Vagina (tissue), 2 donors: Measurements from ENCODE around the gene PTPN3. TPM values are rescaled to one million over a fixed set of nuclear protein-coding genes. Genes with fewer than 3 reads are reported as not detected.

Source experiments
- DNase-seq, 2 donors: peaks; one replicate each; pipeline ENCODE4 v3.0.0-alpha.2; 2017; ENCODE audit errors: extremely low spot score in 2 of 2
- H3K27ac ChIP-seq: fragments of 200-600 bp; sonication (generic); one replicate; pipeline ENCODE4 v1.5.1; 2019
- H3K27me3 ChIP-seq: fragments of 200-600 bp; sonication (generic); one replicate; pipeline ENCODE4 v1.5.1; 2019
- H3K36me3 ChIP-seq, 2 donors: fragments of 200-600 bp; sonication (generic); one replicate each; pipeline ENCODE4 v1.5.1; 2017 to 2019
- H3K4me1 ChIP-seq: fragments of 200-600 bp; sonication (generic); one replicate; pipeline ENCODE4 v1.5.1; 2019
- H3K4me3 ChIP-seq, 2 donors: fragments of 200-600 bp; sonication (generic); 1 replicate in 1 of 2; 2 replicates in 1 of 2; pipeline ENCODE4 v1.5.1; 2016 to 2019
- H3K9me3 ChIP-seq: fragments of 200-600 bp; sonication (generic); one replicate; pipeline ENCODE4 v1.5.1; 2019
- POLR2A ChIP-seq, 2 donors: fragments of 450-650 bp; IDR thresholded peaks; one replicate each; pipeline ENCODE4 v1.6.1; 2017; ENCODE audit warnings: antibody characterized with exemption in 2 of 2, mild to moderate bottlenecking in 2 of 2, moderate library complexity in 2 of 2
- POLR2AphosphoS5 ChIP-seq, 2 donors: sonication (generic); formaldehyde crosslinking; IDR thresholded peaks; one replicate each; pipeline ENCODE4 v1.9.0; 2017; ENCODE audit warnings: antibody characterized with exemption in 2 of 2, mild to moderate bottlenecking in 2 of 2, low read depth in 1 of 2; ENCODE audit not compliant: insufficient read depth in 1 of 2
- intact Hi-C: fragments of 100-400 bp; cut with DNase I; formaldehyde crosslinking; loops from one replicate; pipeline ENCODE4 v1.15.1; 2023
- total RNA-seq: library from RNA; depleted of rRNA; stranded (reverse); fragments of >200 nt; gene quantifications from one replicate; pipeline ENCODE4 v1.2.3, GENCODE V29; 2016
- TF ChIP-seq, protein P1 (sequence below), 3 experiments: fragments of 450-650 bp in 2 of 3; fragments of 200-600 bp in 1 of 3; sonication (generic) in 1 of 3; IDR thresholded peaks; one replicate each; pipeline ENCODE4 v1.5.1; 2017 to 2019; ENCODE audit warnings: antibody characterized with exemption in 3 of 3, mild to moderate bottlenecking in 2 of 3, moderate library complexity in 2 of 3

The PTPN3 gene
- total RNA-seq, 1 donor from 2014 or later = 15.5 TPM

DNA sequence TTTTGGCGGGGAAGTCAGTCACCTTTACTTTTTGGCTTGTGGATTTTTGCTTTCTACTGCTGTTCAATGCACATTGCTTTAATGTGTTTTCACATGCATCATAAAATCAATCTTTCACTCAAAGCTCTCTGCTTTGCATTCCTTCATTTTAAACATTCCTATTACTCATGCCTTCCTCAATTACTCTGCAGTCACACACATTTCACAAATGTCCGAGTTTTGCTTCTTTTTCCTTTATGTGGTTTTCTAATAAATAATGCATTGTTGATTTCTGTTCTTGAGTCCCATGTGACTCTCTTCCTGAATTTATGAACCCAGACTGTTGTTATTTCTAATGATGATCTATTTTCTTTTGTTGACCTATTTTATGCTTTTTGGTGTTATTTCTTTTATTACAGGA, 95.0 kb downstream of the PTPN3 start:
- H3K36me3 ChIP-seq = peaks cover 0 to 4% of the 10 kb centered on the region in 2 donors
- intact Hi-C loops = no loop called here
- TF ChIP-seq, protein P1, sequence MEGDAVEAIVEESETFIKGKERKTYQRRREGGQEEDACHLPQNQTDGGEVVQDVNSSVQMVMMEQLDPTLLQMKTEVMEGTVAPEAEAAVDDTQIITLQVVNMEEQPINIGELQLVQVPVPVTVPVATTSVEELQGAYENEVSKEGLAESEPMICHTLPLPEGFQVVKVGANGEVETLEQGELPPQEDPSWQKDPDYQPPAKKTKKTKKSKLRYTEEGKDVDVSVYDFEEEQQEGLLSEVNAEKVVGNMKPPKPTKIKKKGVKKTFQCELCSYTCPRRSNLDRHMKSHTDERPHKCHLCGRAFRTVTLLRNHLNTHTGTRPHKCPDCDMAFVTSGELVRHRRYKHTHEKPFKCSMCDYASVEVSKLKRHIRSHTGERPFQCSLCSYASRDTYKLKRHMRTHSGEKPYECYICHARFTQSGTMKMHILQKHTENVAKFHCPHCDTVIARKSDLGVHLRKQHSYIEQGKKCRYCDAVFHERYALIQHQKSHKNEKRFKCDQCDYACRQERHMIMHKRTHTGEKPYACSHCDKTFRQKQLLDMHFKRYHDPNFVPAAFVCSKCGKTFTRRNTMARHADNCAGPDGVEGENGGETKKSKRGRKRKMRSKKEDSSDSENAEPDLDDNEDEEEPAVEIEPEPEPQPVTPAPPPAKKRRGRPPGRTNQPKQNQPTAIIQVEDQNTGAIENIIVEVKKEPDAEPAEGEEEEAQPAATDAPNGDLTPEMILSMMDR (IDR thresholded peaks at IDR 0.05) = no peak
- TF ChIP-seq POLR2AphosphoS5 (IDR thresholded peaks at IDR 0.05; ENCODE audit: insufficient read depth in 1 of 2, low read depth in 1 of 2) (no peak), POLR2A (IDR thresholded peaks at IDR 0.05) (no peak)

DNA sequence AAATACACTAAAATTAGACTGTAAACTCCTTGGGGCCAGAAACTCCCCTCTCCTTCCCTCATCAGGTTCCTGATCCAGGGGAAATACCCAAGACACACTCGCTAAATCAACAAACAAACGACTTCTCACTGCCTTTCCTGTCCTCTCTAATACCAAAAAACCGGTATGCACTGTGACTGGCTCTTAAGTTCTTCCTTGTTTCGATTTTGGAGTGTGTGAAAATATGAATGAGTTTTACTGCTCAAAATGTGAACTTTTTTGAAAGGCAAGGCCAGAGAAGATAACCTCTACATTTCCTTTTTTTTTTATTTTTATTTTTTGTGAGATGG, 96.2 kb downstream of the PTPN3 start:
- no peaks in the 10 kb centered on the region for H3K9me3 ChIP-seq
- DNase-seq = no peak
- H3K27me3 ChIP-seq = no peaks in the 10 kb centered on the region
- H3K4me3 ChIP-seq = no peak overlapping the region
- no peak for TF ChIP-seq POLR2AphosphoS5 (IDR thresholded peaks at IDR 0.05; ENCODE audit: insufficient read depth in 1 of 2, low read depth in 1 of 2)
- TF ChIP-seq, protein P1 (IDR thresholded peaks at IDR 0.05) = no peak
- no peak for TF ChIP-seq POLR2A (IDR thresholded peaks at IDR 0.05)
- H3K36me3 ChIP-seq = peaks cover 0 to 4% of the 10 kb centered on the region in 2 donors
- intact Hi-C loops = no loop called here
- no peaks in the 10 kb centered on the region for H3K4me1 ChIP-seq
- no peak overlapping the region for H3K27ac ChIP-seq

More for the DNA sequence above, 95.0 kb downstream of the PTPN3 start:
- no peaks in the 10 kb centered on the region for H3K4me1 ChIP-seq
- no peak overlapping the region for H3K4me3 ChIP-seq
- DNase-seq = no peak
- H3K27me3 ChIP-seq = no peaks in the 10 kb centered on the region
- H3K9me3 ChIP-seq = no peaks in the 10 kb centered on the region
- H3K27ac ChIP-seq = no peak overlapping the region

DNA sequence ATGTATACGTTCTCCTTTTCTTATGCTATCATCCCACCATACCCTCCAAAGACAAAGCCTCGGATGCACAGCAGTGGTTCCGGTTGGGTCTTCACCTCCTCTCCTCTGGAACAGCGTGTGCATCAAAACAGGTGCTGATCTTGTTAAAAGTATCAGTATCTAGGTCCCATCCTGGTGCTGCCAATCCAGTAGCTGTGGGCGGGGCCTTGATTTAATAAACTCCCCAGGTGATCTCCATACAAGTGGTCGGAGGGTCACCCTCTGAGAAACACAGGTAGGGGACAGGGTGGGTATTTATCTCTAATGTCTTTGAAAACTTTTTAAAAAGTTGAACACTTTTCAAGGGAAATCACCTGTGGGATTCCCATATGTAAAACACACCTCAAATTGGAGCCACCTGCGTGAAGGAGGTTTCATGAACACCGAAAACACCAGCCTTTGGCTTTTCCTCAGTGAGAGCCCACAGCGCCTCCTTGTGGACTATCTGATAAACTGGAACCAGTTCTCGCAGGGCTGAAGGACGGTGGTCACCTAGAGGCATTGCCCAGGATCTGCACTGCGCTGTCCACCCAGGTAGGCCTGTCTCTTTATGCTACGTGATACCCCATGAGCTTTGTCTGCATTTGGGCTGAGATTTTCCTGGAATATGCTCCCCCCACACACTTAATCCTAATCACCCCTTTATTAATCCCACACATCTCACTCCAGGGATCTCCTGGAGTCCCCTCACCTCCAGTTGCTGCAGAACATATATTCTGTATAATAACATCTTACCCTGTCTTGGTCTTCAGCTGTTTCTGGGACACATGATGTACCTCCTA, 96.7 kb downstream of the PTPN3 start:
- H3K36me3 ChIP-seq = peaks cover 0 to 4% of the 10 kb centered on the region in 2 donors
- no peaks in the 10 kb centered on the region for H3K4me1 ChIP-seq
- no peak for TF ChIP-seq POLR2A (IDR thresholded peaks at IDR 0.05)
- TF ChIP-seq POLR2AphosphoS5 (IDR thresholded peaks at IDR 0.05; ENCODE audit: insufficient read depth in 1 of 2, low read depth in 1 of 2) = no peak
- TF ChIP-seq, protein P1 (IDR thresholded peaks at IDR 0.05) = no peak
- no peaks in the 10 kb centered on the region for H3K27me3 ChIP-seq
- intact Hi-C loops = no loop called here
- no peak overlapping the region for H3K4me3 ChIP-seq
- H3K27ac ChIP-seq = no peak overlapping the region
- H3K9me3 ChIP-seq = no peaks in the 10 kb centered on the region
- no peak for DNase-seq

DNA sequence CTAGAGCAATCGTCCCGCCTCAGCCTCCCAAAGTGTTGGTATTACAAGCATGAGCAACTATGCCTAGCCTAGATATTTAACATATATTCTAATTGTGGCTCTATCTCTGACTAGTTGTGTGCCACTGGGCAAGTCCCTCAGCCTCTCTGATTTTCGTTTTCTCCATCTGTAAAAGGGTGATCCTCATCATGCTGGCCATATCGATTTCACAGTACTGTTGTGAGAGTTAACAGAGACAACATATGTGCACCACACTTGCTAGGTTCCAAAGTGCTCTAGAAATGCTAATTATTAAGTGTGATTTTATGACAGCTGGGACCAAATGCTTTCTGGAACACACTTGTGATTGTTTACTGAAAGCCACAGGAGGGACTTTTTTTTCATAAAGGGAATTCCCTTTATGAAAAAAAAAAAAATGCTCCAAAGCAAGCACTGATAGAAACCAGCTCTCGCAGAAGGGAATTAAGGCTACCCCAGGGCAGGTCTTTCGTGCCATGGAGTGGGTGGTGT, 98.8 kb downstream of the PTPN3 start:
- TF ChIP-seq, protein P1 (IDR thresholded peaks at IDR 0.05) = no peak
- no peak for TF ChIP-seq POLR2A (IDR thresholded peaks at IDR 0.05)
- no peak for TF ChIP-seq POLR2AphosphoS5 (IDR thresholded peaks at IDR 0.05; ENCODE audit: insufficient read depth in 1 of 2, low read depth in 1 of 2)
- DNase-seq = no peak
- Histone ChIP-seq H3K9me3 (no peaks in the 10 kb centered on the region), H3K4me3 (no peak overlapping the region), H3K27ac (no peak overlapping the region), H3K4me1 (no peaks in the 10 kb centered on the region), H3K36me3 (no peaks in the 10 kb centered on the region), H3K27me3 (no peaks in the 10 kb centered on the region)
- intact Hi-C loops = no loop called here

DNA sequence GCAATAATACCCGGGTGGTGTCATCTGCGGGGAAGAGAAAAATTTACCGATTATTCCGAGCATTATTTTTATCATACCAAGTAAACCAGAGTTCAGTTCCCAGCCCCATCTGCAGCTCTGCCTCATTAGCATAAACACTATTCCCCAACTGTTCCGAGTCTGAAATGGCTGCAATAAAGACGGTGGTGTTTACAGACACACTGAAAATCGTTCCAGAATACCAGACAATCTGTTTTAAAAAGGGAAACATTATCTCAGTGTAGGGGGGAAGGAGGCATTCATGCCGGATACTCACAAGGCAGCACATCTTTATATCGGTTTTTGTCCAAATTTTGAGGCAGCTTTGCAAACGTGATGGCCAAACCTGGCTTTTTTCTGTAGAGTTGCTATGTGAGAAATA, 106.9 kb downstream of the PTPN3 start:
- Histone ChIP-seq H3K9me3 (no peaks in the 10 kb centered on the region), H3K36me3 (no peaks in the 10 kb centered on the region), H3K27me3 (no peaks in the 10 kb centered on the region), H3K4me3 (no peak overlapping the region), H3K27ac (no peak overlapping the region), H3K4me1 (no peaks in the 10 kb centered on the region)
- DNase-seq = no peak
- intact Hi-C loops = no loop called here
- TF ChIP-seq POLR2A (IDR thresholded peaks at IDR 0.05) (no peak), POLR2AphosphoS5 (IDR thresholded peaks at IDR 0.05; ENCODE audit: insufficient read depth in 1 of 2, low read depth in 1 of 2) (no peak)
- TF ChIP-seq, protein P1 (IDR thresholded peaks at IDR 0.05) = no peak
